Neural cell (in vitro differentiated cells): ENCODE measurements around the gene GABRB1. TPM values are rescaled to one million over a fixed set of nuclear protein-coding genes. Genes with fewer than 3 reads are reported as not detected.

ENCODE experiments used
- H2AFZ ChIP-seq: fragments of 200-600, 300-800 bp; sonication (generic), shearing (Covaris generic); 2 replicates; pipeline ENCODE4 v1.6.0; 2014; ENCODE audit warnings: low read depth, mild to moderate bottlenecking, antibody characterized with exemption, low read length, moderate library complexity
- H3F3A ChIP-seq: fragments of 200-600 bp; shearing (Covaris generic); 2 replicates; pipeline ENCODE4 v1.6.1; 2016; ENCODE audit warnings: mild to moderate bottlenecking, moderate library complexity, mixed read lengths, antibody characterized with exemption, low read length; ENCODE audit not compliant: insufficient read depth, poor library complexity, severe bottlenecking
- H3K27ac ChIP-seq: fragments of 200-600, 300-800 bp; sonication (generic), shearing (Covaris generic); 2 replicates; pipeline ENCODE4 v1.5.1; 2014; ENCODE audit warnings: mild to moderate bottlenecking, low read length, moderate library complexity
- H3K27me3 ChIP-seq: fragments of 300-800, 200-600 bp; sonication (generic), shearing (Covaris generic); 2 replicates; pipeline ENCODE4 v1.6.0; 2014; ENCODE audit warnings: mild to moderate bottlenecking, low read depth, low read length, moderate library complexity; ENCODE audit not compliant: insufficient read depth
- H3K36me3 ChIP-seq: fragments of 300-800, 200-600 bp; sonication (generic), shearing (Covaris generic); 2 replicates; pipeline ENCODE4 v1.5.1; 2014; ENCODE audit warnings: mild to moderate bottlenecking, antibody characterized with exemption, low read length, moderate library complexity; ENCODE audit not compliant: insufficient read depth
- H3K4me2 ChIP-seq: fragments of 300-800, 200-600 bp; sonication (generic), shearing (Covaris generic); 2 replicates; pipeline ENCODE4 v1.6.0; 2014; ENCODE audit warnings: mild to moderate bottlenecking, low read length
- H3K4me3 ChIP-seq: fragments of 300-800, 200-600 bp; sonication (generic), shearing (Covaris generic); 2 replicates; pipeline ENCODE4 v1.5.1; 2014; ENCODE audit warnings: mild to moderate bottlenecking, low read length, moderate library complexity
- H3K79me2 ChIP-seq: fragments of 200-600 bp; shearing (Covaris generic); replicated peaks from 2 replicates; pipeline ENCODE4 v1.6.0; 2014; ENCODE audit warnings: mild to moderate bottlenecking, low read length, moderate library complexity; ENCODE audit not compliant: insufficient read depth
- H3K9ac ChIP-seq: fragments of 300-800, 200-600 bp; sonication (generic), shearing (Covaris generic); 2 replicates; pipeline ENCODE4 v1.6.1; 2016; ENCODE audit warnings: mild to moderate bottlenecking, low read length, mixed read lengths
- H3K9me2 ChIP-seq: fragments of 200-600 bp; shearing (Covaris generic); 2 replicates; pipeline ENCODE4 v1.6.1; 2016; ENCODE audit warnings: mild to moderate bottlenecking, low read length, mixed read lengths; ENCODE audit not compliant: insufficient read depth
- H3K9me3 ChIP-seq: fragments of 200-600, 300-800 bp; sonication (generic), shearing (Covaris generic); 2 replicates; pipeline ENCODE4 v1.6.1; 2016; ENCODE audit warnings: mild to moderate bottlenecking, mixed run types, low read length, moderate library complexity, mixed read lengths
- H4K20me1 ChIP-seq: fragments of 200-600 bp; shearing (Covaris generic); 2 replicates; pipeline ENCODE4 v1.6.1; 2016; ENCODE audit warnings: mild to moderate bottlenecking, mixed run types; ENCODE audit not compliant: insufficient read depth
- EP300 ChIP-seq: fragments of 450-650 bp; conservative IDR thresholded peaks from 2 replicates; pipeline ENCODE4 v1.6.1; 2014; ENCODE audit warnings: antibody characterized with exemption, mild to moderate bottlenecking, moderate library complexity; ENCODE audit not compliant: poor library complexity, severe bottlenecking
- EZH2 ChIP-seq: fragments of 200-600, 300-800 bp; shearing (Covaris generic), sonication (generic); IDR thresholded peaks from 2 replicates; pipeline ENCODE4 v1.6.1; 2014; ENCODE audit warnings: antibody characterized with exemption, low read length, borderline replicate concordance, mild to moderate bottlenecking; ENCODE audit not compliant: insufficient read depth, poor library complexity, severe bottlenecking
- MXI1 ChIP-seq: fragments of 450-650 bp; conservative IDR thresholded peaks from 2 replicates; pipeline ENCODE4 v1.6.1; 2014; ENCODE audit warnings: antibody characterized with exemption, mild to moderate bottlenecking; ENCODE audit not compliant: poor library complexity, severe bottlenecking
- POLR2AphosphoS5 ChIP-seq: IDR thresholded peaks from 2 replicates; pipeline ENCODE4 v1.6.1; 2012
- RAD21 ChIP-seq: fragments of 450-650 bp; conservative IDR thresholded peaks from 2 replicates; pipeline ENCODE4 v1.6.1; 2014; ENCODE audit warnings: antibody characterized with exemption, mild to moderate bottlenecking, moderate library complexity
- REST ChIP-seq: IDR thresholded peaks from 2 replicates; pipeline ENCODE4 v1.6.1; 2012; ENCODE audit warnings: borderline replicate concordance
- SMC3 ChIP-seq: fragments of 450-650 bp; conservative IDR thresholded peaks from 2 replicates; pipeline ENCODE4 v1.6.1; 2014; ENCODE audit warnings: antibody characterized with exemption, mild to moderate bottlenecking, moderate library complexity; ENCODE audit not compliant: poor library complexity
- TAF1 ChIP-seq: IDR thresholded peaks from 2 replicates; pipeline ENCODE4 v1.6.1; 2012; ENCODE audit warnings: low read depth
- polyA plus RNA-seq: library from polyadenylated mRNA; depleted of rRNA; stranded (reverse); fragments of >200 nt; gene quantifications from 2 replicates; pipeline ENCODE4 v1.2.3, GENCODE V29; 2014
- TF ChIP-seq, protein P1 (sequence below): fragments of 450-650 bp; IDR thresholded peaks from 2 replicates; pipeline ENCODE4 v1.5.1; 2014; ENCODE audit warnings: antibody characterized with exemption, mild to moderate bottlenecking, moderate library complexity; ENCODE audit not compliant: poor library complexity, severe bottlenecking

The GABRB1 gene
- polyA plus RNA-seq, 1 donor from 2014 or later = 1.0 TPM

DNA sequence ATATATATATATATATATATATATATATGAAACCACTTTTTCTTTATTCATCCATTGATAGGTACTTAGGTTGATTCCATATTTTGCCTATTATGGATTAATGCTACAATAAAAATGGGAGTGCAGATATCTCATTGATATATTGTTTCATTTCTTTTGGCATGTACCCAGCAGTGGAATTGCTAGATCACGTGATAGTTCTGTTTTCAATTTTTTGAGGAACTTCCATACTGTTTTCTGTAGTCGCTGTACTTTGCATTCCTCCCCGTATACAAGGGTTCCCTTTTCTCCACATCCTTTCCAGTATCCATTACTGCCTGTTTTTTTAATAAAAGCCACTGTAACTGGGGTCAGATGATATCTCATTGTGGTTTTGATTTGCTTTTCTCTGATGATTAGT lies 124.6 kb downstream of the GABRB1 start:
- no peak overlapping the region for H3K27ac ChIP-seq

DNA sequence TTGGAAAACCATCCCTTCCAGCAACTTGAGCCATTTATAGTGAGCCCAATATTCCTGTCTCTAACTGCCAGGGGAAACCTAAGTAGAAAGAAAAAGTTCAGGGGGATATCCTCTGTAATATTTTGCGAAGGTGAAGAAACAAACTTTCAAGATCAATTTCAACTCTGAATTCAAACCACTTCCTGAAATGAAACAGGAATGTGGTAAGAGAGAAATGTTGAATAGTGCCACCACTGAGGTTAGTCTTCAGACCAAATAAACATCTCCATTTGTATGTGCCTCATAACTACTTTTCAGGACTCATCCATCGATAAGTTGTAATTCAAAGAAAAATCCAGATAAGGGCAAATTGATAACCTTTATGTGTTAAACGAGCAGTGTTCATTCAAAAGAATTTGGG lies 128.7 kb downstream of the GABRB1 start:
- H3K27me3 ChIP-seq = no peaks in the 10 kb centered on the region
- H3K27ac ChIP-seq = no peak overlapping the region
- no peaks in the 10 kb centered on the region for H4K20me1 ChIP-seq
- TF ChIP-seq EP300 = no peak
- TF ChIP-seq, protein P1, sequence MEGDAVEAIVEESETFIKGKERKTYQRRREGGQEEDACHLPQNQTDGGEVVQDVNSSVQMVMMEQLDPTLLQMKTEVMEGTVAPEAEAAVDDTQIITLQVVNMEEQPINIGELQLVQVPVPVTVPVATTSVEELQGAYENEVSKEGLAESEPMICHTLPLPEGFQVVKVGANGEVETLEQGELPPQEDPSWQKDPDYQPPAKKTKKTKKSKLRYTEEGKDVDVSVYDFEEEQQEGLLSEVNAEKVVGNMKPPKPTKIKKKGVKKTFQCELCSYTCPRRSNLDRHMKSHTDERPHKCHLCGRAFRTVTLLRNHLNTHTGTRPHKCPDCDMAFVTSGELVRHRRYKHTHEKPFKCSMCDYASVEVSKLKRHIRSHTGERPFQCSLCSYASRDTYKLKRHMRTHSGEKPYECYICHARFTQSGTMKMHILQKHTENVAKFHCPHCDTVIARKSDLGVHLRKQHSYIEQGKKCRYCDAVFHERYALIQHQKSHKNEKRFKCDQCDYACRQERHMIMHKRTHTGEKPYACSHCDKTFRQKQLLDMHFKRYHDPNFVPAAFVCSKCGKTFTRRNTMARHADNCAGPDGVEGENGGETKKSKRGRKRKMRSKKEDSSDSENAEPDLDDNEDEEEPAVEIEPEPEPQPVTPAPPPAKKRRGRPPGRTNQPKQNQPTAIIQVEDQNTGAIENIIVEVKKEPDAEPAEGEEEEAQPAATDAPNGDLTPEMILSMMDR = no peak
- no peak for TF ChIP-seq SMC3
- no peak for TF ChIP-seq TAF1
- no peak for TF ChIP-seq RAD21
- no peak for TF ChIP-seq EZH2
- TF ChIP-seq MXI1 = no peak
- no peak for TF ChIP-seq REST
- no peak for TF ChIP-seq POLR2AphosphoS5
- H3K79me2 ChIP-seq = no peaks in the 10 kb centered on the region
- H3K9ac ChIP-seq = no peak overlapping the region
- H3K4me3 ChIP-seq = no peak overlapping the region
- no peaks in the 10 kb centered on the region for H3K9me3 ChIP-seq
- no peaks in the 10 kb centered on the region for H3K9me2 ChIP-seq
- H2AFZ ChIP-seq = no peak overlapping the region
- H3F3A ChIP-seq = no peaks in the 10 kb centered on the region
- no peak overlapping the region for H3K4me2 ChIP-seq
- no peaks in the 10 kb centered on the region for H3K36me3 ChIP-seq

More for the DNA sequence above, 124.6 kb downstream of the GABRB1 start:
- Histone ChIP-seq H4K20me1 (no peaks in the 10 kb centered on the region), H3K4me2 (no peak overlapping the region), H3K9me3 (no peaks in the 10 kb centered on the region), H3K9ac (no peak overlapping the region), H3K27me3 (no peaks in the 10 kb centered on the region), H3F3A (no peaks in the 10 kb centered on the region), H3K79me2 (no peaks in the 10 kb centered on the region), H2AFZ (no peak overlapping the region), H3K4me3 (no peak overlapping the region), H3K36me3 (no peaks in the 10 kb centered on the region), H3K9me2 (no peaks in the 10 kb centered on the region)
- TF ChIP-seq POLR2AphosphoS5 = no peak
- TF ChIP-seq, protein P1 = no peak
- TF ChIP-seq MXI1 = no peak
- no peak for TF ChIP-seq REST
- TF ChIP-seq SMC3 = no peak
- no peak for TF ChIP-seq RAD21
